GM21619 (cell line): ENCODE data around the gene UST.

Source experiments
- ATAC-seq: cut with Tn5 transposase; IDR thresholded peaks from one replicate; pipeline ENCODE4 v1.9.1; 2021; ENCODE audit not compliant: unreplicated experiment

Gene UST

DNA sequence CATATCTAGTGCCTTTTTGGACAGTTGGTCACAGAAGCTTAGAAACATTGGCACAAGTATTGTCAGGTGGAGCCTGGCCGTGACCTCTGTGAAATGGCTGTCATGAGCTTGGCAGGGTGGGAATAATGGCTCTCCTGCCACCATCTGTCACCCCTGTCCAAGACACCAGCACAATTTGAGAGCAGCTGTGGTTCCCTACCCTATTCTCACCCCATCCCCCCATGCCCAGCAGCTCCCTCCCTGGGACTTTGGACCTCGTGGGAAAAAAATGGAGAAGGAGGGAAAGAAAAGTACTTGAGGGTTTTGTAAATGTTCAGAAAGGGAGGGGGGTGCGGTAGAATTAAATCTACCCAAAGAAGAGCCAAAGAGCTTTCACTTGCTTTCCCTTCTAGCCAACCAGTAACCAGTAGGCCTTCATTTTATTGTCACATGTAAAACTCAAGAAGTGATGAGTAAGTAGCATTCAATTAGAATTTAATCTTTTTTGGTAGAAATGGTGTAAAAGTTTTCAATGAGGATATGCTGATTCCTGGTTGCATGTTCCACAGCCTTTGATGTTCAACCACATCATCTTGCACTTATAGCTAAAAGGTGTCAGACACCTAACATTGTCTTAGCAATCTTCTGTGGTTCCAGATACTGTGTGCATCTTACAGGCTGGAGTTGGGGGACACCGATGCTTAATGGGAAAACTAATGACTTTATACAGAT, 307.2 kb downstream of the UST start:
- ATAC-seq: no peak

DNA sequence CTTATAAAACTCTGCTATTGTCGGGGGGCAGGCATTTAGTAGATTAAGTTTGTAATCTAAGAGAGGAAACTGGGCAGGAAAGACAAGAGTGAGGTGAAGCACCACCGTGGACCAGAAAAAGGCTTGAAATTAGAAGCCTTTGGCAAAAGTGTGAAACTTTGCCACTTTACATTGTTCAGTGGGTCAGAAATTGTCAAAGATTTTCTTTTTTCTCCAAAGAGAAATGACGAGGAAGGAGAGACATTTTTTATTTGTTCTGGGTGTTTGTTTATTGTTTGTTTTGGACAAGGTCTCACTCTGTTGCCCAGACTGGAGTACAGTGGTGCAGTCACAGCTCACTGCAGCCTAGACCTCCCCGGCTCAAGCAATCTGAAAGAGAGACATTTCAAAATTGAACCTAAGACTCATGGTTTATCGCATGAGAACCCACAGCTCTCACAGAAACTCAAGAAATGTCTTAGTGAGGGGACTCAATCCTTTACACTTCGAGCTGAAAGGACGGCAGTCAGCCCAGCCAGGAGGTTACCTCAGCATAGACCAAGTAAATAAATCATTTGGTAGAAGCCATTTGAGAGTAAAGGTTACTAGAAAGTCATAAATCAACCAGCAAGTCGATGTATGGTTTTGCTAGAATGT, 307.8 kb downstream of the UST start:
- ATAC-seq: peak; percentile 87

DNA sequence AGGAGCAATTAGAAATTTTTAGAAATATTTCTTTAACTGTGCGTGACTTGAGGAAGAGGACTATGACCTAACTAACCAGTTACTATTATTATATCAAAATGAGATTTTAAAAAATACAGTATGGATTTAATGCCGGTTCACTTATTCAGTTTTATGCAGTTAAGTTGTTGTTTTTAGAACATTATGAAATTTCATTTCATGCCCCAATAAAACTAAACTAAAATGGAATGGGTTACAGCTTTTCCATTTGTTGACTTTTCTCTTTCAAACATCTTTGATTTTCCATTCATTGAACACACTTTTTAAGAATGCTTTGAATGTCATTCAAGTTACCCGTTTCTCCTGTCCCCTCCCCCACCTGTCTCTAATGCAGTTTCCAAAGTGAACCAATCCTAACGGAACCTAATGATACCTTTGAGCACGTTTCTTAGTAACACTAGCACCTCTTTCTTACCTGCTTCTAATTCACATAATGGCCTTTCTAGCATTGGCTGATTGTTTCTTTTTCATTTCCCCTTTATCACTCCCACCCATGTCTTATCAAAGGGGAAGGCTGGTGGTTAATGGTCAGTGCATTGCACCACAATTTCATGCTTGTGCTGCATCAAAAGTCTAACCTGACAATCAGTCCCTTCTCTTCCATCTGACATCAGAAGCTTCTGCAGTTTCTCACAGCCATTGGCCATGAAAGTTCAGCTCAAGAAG, 308.5 kb downstream of the UST start:
- no peak for ATAC-seq

DNA sequence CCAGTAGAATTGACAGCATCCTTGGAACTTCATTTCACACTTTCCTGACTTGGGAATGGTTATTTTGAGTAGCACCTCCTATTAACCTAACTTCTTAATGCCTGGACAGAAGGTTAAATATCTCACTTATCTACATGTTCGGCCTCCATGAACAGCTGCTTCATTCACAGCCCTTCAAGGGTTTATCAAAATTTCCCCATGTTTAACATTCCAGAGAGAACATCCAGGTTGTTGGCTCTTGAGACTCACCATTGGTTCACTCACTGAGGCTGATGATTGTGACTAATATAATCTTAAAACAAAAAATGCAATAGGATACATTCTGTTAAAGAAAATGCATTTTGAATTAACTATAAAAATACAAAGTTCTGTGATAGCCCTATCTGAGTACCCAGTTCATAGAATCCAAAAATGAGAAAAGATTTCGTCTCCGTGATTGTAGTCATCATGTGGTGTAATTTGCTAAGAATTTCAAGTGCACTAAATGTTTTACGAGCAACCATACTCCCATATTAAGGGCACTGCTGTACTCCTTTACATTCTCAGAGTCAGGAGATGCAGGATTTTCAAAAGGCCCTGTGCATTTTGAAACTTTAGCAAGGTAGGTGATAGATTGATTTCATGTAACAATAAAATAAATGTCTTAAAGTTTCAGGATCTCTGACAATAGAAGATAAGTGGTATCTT, 310.1 kb downstream of the UST start:
- no peak for ATAC-seq

DNA sequence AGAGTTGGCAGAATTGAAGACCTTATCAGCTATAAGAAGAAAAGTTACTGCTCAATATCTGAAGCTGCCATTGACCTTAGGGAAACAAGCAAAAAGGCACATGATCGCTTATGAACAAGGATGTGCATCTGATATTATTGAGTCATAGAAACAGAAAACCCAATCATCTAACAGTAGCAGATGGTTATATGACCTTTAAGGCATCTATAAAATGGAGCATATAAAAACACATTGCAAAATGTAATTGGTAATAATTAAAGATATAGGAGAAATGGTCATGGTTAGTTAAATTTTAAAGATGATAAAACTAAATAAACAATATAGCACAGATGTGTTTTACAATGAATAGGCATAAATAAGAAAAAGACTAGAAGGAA, 310.6 kb downstream of the UST start:
- ATAC-seq: no peak

DNA sequence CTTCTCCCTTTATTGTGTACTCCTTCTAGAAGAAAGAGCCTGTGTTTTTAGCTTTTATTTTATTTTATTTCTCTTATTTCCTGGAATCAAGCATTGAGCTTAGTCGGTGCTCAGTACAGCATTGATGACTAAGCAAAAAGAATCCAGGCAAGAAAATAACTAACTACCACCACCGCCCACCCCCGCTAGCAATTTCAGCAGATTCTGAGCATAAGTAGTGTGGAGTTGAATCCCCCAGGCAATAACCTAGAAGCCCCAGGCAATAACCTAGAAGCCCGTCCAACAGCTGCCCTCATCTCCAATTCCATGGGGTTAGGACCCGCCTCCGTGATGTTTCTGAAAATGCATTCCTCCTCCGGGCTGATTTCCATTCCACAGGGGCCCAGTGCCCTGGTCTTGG, 312.7 kb downstream of the UST start:
- ATAC-seq: no peak

DNA sequence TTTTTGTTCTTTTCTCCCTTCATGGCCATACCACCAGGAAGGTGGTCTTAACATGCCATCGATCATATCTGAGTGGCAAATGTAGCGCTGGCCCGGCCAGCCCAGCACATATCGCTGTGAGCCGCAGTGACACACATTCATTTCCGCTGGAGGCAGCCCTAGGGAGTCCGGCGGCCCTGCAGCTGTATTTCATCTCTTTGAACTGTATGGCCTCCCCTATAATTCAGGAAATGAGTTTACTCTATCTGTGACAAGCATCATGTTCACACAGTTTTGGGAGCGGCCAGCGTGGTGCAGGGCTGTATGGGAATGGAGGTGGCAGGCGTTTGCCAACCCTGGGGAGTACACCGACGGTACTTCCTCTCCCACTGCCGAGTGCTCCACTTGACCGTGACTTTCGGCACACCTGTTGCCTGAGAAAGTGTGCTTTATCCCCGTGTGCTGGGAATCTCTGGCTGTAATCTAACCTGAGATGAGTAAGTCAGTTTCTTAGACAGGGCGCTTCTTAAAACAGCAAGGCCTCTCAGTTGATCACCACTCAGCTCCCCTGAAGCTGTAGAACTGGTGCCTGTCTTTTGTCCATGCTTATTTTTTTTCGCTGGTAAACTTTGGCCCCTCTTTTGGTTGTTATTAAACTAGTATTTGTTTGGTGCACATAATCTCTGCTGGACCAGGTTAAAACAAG, 313.6 kb downstream of the UST start:
- ATAC-seq: peak; percentile 79

DNA sequence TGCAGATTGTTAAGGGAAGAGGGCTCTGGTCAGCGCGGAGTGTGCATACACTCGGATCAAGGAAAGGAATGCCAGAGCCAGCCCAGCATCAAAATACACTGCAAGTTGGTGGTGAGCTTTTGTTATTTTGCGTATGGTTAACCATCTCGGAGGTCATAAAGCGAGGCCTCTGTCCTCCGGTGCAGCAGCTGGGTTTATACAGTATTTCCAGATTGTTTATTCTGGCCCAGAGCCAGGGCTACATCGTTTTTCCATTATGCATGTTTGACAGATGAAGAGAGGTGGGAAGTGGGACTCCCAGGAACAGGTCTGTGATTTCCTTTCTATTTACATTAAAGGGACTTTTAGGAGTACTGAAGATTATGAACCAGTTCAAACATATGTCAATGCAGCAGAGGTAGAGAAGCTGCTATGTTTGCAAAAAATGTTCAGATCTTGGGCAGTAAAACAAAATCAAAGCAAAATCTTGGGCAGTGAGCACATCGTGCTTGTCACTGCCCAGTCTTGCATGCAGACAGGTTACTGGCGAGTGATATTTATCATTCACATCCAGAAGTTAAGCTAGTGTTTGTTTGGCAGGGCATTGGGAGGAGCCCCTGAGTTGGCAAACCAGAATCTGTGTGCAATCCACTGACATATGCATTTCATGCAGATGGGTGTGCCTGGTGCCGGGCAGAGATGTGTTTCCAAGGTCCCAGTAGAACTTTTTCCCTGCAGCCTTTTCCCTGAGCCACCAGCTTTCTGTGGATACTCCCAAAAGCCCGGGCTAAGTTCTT, 314.3 kb downstream of the UST start:
- no peak for ATAC-seq

DNA sequence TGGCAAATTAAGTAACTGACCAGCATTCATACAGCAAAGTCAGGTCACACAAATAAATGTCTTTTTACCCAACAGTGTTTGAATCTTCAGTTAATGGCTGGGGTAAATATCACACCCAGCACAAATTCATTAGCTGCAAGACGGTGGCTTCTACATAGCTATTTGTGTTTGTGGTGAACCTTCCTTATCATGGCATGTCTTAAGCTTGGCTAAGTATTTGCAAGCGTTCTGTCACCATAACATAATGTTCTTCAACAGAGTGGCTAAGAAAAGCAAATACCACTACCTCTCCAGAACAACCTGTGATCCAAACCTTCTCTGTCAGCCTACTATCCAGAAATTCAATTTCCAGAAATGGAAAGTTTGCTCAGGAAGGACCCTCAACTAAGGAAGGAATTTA, 315.1 kb downstream of the UST start:
- no peak for ATAC-seq

DNA sequence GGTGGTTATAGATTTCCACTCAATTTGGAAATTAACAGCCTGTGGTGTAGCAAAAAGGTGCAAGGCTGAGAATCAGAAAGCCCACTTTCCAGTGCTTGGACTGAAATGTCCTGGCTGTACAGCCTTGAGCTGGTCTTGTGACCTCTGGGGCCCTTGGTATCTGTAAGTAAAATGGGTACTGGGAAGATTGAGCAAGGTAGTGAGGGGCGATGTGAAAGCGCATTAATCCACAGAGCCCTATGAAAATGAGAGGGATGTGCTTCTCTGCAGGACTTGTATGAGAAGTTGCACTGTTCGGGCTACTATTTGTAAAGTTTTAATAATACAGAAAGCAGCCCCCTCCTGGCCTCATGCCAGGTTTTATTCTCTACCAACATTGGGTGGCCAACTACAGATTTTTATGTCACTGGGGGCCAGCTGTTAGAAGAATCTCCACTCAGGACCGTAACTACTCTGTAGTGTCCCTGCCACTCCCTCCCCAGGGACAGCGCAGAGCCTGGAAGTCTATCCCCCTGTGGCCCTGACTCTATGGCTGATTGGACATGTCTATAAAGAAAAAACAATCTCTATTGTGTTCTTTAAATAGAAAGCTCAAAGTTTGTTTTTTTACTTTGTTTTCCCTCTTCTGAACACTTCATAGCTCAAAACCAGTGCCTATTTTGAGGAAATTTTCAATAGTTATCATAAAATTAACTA, 316.0 kb downstream of the UST start:
- no peak for ATAC-seq

DNA sequence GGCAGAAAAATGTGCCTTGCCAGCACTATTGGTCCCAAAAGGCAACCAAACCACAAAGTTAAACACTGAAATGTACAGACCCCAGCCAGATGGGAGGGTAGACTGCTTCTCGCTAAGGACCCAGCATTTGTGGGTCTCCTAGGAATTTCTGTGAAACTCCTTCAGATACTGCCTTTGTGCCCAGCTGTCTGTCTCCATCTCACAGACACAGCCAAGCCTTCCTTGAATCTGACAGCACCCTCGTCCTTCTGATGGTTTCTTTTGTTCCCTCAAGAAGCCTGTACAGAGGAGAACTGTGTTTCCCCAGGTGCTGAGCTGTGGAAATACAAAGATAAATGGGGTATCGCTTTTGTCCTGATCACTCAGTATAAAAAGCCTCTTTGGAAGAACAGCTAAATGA, 316.6 kb downstream of the UST start:
- ATAC-seq: no peak

DNA sequence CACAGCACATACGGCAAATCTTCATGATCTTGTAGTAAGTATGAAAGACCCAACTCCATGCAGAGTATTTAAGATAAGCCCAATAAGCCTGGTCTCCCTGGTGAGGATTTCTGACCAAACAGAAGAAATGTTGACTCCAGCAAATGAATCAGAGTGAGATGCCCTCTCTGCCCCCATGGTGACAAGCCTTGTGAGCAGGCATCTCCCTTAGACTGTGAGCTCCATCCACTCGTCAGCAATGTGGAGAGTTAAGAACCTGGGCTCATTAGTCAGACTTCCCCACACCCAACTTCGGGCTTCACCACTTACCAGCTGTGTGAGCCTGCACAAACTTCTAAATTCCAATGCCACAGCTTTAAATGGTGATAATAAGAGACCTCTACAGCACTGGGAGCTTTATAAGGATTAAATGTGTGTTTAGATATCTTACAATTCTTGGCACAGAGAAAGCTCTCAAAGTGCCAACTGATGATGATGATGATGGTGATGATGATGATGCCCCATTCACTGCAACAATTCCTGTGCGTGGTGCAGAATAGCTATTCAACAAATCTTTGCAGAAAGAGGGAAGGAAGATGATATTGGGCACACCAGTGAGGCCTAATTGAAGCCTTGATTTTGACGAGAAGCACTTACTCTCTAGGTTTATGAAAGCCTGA, 317.3 kb downstream of the UST start:
- no peak for ATAC-seq

DNA sequence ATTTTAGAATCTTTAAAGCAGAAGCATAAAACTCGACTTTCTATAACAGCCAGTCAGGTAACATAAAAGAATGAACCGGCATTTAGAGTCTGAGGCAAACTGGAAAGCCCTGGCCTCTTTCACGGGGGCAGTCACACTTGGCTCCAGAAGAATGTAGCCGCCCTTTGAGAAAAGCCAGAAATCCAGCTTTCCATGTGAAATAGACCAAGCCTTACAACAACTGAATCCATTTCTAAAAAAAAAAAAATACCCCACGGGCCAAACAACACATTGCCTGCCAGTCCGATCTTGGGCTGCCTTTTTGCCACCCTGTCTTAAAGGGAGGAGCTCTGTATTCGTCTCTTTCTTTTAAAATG, 317.8 kb downstream of the UST start:
- no peak for ATAC-seq

DNA sequence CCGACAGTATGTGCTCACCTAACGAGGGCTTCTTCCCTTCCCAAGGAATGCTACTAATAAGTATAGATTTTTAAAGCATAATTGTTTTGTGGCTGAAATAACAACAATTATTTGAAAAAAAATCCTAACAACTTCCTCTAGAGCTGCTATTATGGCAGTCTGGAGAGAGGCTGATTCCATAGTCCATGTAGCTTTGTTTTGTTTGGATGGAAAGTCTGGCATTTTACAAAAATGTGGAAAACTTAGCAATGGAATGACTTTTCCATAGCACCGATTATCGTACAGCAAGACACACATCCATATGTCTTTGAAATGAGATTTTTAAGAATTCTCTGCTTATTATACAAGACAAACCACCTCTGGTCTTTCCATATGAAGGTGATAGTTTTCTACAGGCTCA, 318.3 kb downstream of the UST start:
- ATAC-seq: no peak

DNA sequence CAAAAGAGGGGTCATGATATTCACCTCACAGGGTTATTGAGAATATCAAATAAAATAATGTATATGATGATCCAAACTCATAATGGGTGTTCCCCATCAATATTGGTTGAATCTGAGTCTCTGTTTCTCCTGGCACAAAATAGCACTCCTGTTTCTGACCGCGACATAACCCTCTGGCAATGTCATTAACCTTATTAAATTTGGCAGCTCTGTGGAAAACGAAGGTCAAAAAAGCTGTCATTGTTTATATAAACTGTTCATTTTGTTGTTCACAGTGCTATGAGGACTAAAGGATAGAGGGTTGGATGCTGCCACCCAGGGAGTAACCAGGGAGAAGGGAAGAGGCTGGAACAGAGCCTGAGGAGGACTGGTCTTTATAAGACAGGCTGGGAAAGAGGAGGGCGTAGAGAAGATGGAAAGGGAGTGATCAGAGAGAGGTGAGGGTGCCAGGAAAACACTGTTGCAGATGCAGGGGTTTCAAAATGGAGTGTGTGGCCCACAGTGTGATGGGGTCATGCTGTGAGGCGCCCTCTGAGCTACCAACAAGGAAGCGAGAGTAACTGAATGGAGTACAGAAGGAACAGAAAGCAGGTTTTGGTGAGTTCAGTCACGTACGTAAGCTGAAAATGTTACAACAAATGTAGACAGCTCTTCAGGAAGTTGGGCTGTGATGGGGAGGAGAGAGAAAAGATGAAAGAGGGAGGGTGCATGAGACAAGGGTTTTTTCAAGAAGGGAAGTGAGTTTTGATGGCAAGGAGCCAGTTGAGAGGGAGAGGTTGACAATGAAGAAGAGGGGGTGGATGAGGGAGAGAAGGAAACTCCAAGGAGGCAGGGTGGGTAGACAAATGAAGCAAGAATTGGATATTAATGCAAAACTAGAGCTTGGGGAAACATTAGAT, 319.1 kb downstream of the UST start:
- peak; percentile 98 for ATAC-seq

DNA sequence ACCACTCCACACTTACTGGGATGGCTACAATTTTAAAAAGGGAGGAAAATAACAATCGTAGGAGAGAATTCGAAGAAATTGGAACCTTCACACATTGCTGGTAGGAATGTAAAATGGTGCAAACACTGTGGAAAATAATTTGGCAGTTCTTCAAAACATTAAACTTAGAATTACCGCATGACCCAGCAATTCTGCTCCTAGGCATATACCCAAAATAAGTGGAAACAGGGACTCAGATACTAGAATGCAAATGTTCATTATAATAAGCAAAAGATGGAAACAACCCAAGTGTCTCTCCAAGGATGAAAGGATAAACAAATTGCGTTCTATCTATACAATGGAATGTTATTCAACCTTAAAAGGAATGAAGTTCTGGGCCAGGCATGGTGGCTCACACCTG, 325.2 kb downstream of the UST start:
- ATAC-seq: no peak

DNA sequence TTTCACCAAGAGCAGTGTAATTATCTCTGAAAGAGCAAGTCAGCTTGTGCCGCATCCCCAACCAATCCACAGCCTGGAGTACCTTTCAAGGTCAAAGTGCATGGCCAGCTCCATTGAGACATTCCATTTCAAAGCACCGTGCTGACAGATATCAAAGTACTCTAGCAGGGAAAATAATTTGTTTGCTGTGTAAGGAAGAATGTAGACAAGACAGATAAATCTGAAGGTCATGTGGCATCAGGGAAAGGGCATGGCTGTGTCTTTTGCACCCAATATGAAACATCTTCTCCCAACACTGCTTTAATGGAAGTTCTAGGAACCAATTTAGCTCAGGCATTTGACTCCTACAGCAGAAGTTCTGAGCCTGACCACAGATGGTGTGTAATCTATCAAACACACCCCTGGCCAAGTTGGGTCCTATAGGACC, 328.0 kb downstream of the UST start:
- no peak for ATAC-seq

DNA sequence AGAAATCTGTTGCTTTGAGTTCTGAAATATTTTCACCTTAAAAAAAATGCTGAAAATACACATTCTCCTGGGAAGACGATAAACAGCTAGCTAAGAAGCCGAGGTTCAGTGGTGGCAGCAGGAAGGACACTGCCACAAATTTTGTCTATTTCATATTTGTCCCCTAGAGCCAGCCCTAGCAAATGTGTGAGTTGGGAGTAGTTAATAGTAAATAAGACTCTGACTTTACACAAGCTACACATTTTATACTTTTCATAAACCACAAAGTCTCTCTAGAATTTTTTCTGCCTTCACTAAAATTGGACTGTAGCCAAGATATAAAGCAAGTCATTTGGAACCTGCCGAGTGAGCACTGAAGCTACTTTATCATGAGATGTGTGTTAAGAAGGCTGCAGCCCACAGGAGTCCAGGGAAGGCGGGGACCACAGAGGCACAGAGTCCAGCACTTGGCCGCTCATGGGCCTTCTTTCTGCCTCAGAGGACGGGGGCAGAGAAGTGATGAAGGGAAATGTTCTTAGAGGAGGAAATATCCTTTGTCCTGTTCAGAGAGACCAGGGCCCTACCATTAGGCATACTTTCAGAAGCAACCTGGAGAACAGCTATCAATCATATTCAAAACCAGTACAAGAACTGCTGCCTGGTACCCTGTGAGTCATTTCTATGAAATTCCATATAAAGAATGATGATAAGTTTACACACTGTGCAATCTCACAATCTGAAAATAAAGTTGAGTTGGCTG, 329.0 kb downstream of the UST start:
- ATAC-seq: no peak
